Measurements from ENCODE around the gene RTL10.
A peak's percentile ranks its signal among the peaks of the same experiment; 100 is the strongest.

RTL10 gene

GRCh38 chr22:19807161-19807913 lies 47.3 kb downstream of the RTL10 start:
- DNase-seq = no peak

- peak; percentile 17 for DNase-seq
These were observed 48.2 kb downstream of the RTL10 start for GRCh38 chr22:19806213-19807160.

GRCh38 chr22:19805821-19806212 lies 48.9 kb downstream of the RTL10 start:
- no peak for DNase-seq
